Lung (tissue), 16 donors: ENCODE measurements around the gene PRSS36. TPM values are rescaled to one million over a fixed set of nuclear protein-coding genes. Genes with fewer than 3 reads are reported as not detected.

Experiments used
- ATAC-seq: fragments of 200-7000 bp; cut with Tn5 transposase; one replicate; pipeline ENCODE4 v1.9.1; 2020; ENCODE audit warnings: moderate number of reproducible peaks; ENCODE audit not compliant: insufficient read depth, low FRiP score
- DNase-seq, 3 donors: peaks; one replicate each; pipeline ENCODE4 v3.0.0-alpha.2; 2013 to 2017
- H3K27ac ChIP-seq, 2 donors: one replicate each; pipeline ENCODE4 v1.5.1; 2013; ENCODE audit warnings: mild to moderate bottlenecking in 2 of 2, moderate library complexity in 2 of 2, control low read depth in 1 of 2, inconsistent platforms in 1 of 2, low read depth in 1 of 2, low read length in 1 of 2
- H3K27me3 ChIP-seq, 3 donors: one replicate each; pipeline ENCODE4 v1.5.1; 2013; ENCODE audit warnings: low read length in 2 of 3; ENCODE audit not compliant: control insufficient read depth in 3 of 3, insufficient read depth in 3 of 3
- H3K36me3 ChIP-seq, 4 donors: one replicate each; pipeline ENCODE4 v1.5.1; 2013; ENCODE audit warnings: low read length in 4 of 4, mild to moderate bottlenecking in 1 of 4, moderate library complexity in 1 of 4; ENCODE audit not compliant: control insufficient read depth in 4 of 4, insufficient read depth in 4 of 4
- H3K4me1 ChIP-seq, 5 donors: one replicate each; pipeline ENCODE4 v1.5.1; 2013; ENCODE audit warnings: low read length in 5 of 5, mild to moderate bottlenecking in 2 of 5, moderate library complexity in 1 of 5; ENCODE audit not compliant: control insufficient read depth in 5 of 5, insufficient read depth in 5 of 5
- H3K4me3 ChIP-seq: one replicate; pipeline ENCODE4 v1.5.1; 2013; ENCODE audit warnings: mild to moderate bottlenecking, control low read depth, moderate library complexity
- H3K9ac ChIP-seq, 2 donors: one replicate each; pipeline ENCODE4 v1.5.1; 2013; ENCODE audit warnings: low read length in 2 of 2, control low read depth in 1 of 2; ENCODE audit not compliant: insufficient read depth in 1 of 2
- H3K9me3 ChIP-seq, 4 donors: one replicate each; pipeline ENCODE4 v1.5.1; 2013; ENCODE audit warnings: low read length in 3 of 4, mild to moderate bottlenecking in 1 of 4, moderate library complexity in 1 of 4; ENCODE audit not compliant: control insufficient read depth in 4 of 4, insufficient read depth in 3 of 4
- CTCF ChIP-seq: IDR thresholded peaks from 2 replicates; pipeline ENCODE4 v1.5.1; 2012; ENCODE audit warnings: mild to moderate bottlenecking; ENCODE audit errors: control extremely low read depth, extremely low read depth
- WGBS, 2 donors: extraction: QIAGEN DNeasy Blood & Tissue Kit; methylation state at CpG; one replicate each; pipeline ENCODE4 v1.1.7; 2013; 5-methylcytosine and 5-hydroxymethylcytosine counted together
- long read RNA-seq, 5 donors: transcript quantifications; one replicate each; lab custom pipeline, GENCODE V29; 2026
- polyA plus RNA-seq, 2 donors: library from polyadenylated mRNA; stranded (reverse); fragments of 200-250 nt; gene quantifications; one replicate each; pipeline ENCODE4 v1.2.1, GENCODE V29; 2013
- total RNA-seq, 2 donors: library from RNA; depleted of rRNA in 1 of 2; stranded (reverse); fragments of >200 nt in 1 of 2; gene quantifications; one replicate each; pipeline ENCODE4 v1.2.1, GENCODE V29; 2014 to 2021
- donor health status: control.
- donor health status: control.
- donor health status: Bipolar disorder and iron deficiency.
- donor health status: healthy.
- donor health status: DM: yes; HTN: yes; CAD: no.

PRSS36 gene
- total RNA-seq: 1 to 10 TPM in 1 of 2 donors, under 1 TPM in 1; 0.43 to 4.2 TPM
- polyA plus RNA-seq: 1 to 10 TPM; 2.6 to 3.6 TPM
- long read RNA-seq, donor 1: 0 reads
- long read RNA-seq, donor 2: 0 reads
- long read RNA-seq, donor 3, partial matches to known transcripts: 197 of 212 reads
- long read RNA-seq, donor 3, other reads (novel, unspliced or antisense): 15 of 212 reads
- long read RNA-seq, donor 4: 0 reads
- long read RNA-seq, donor 5: 0 reads

- 74 to 79% methylated on average over 10 to 11 of the region's 11 CpGs for WGBS, 2 donors
- Histone ChIP-seq H3K27me3 (peaks cover 0 to 24% (median 15%) of the 10 kb centered on the region in 3 donors), H3K36me3 (no peaks in the 10 kb centered on the region), H3K27ac (no peak within 1 kb of the TSS), H3K9ac (no peak within 1 kb of the TSS), H3K9me3 (no peaks in the 10 kb centered on the region), H3K4me1 (no peaks in the 10 kb centered on the region), H3K4me3 (no peak within 1 kb of the TSS)
- TF ChIP-seq CTCF: no peak
- DNase-seq (no peak), ATAC-seq (no peak)
Observed at GRCh38 chr16:31149894-31150890, at the start of gene PRSS36. Gene PRSS36, minus strand, starts transcription at chr16:31150066. Its CDS starts 31 bp downstream, at chr16:31150035.

GRCh38 chr16:31199430-31200041 lies 49.7 kb upstream of the PRSS36 start:
- DNase-seq (no peak), ATAC-seq (no peak)
- Histone ChIP-seq H3K27ac (no peak overlapping the region), H3K4me1 (peaks cover 0 to 10% (median 0%) of the 10 kb centered on the region in 5 donors), H3K9ac (no peak overlapping the region), H3K4me3 (no peak overlapping the region), H3K27me3 (no peaks in the 10 kb centered on the region), H3K36me3 (peaks cover 7 to 20% (median 14%) of the 10 kb centered on the region in 4 donors), H3K9me3 (no peaks in the 10 kb centered on the region)
- no peak for TF ChIP-seq CTCF
- WGBS, 2 donors: 89 to 90% methylated on average over 5 of the region's 5 CpGs

GRCh38 chr16:31198207-31198882 lies 48.5 kb upstream of the PRSS36 start:
- WGBS, 2 donors: 72 to 73% methylated on average over 7 of the region's 7 CpGs
- TF ChIP-seq CTCF: no peak
- Histone ChIP-seq H3K9ac (no peak overlapping the region), H3K36me3 (peaks cover 13 to 29% (median 16%) of the 10 kb centered on the region in 4 donors), H3K4me1 (peaks cover 0 to 10% (median 0%) of the 10 kb centered on the region in 5 donors), H3K4me3 (no peak overlapping the region), H3K9me3 (no peaks in the 10 kb centered on the region), H3K27ac (no peak overlapping the region), H3K27me3 (no peaks in the 10 kb centered on the region)
- ATAC-seq (no peak), DNase-seq (no peak)
